H1 (cell line): ENCODE results near the gene CPT1A. TPM values are rescaled to one million over a fixed set of nuclear protein-coding genes. Genes with fewer than 3 reads are reported as not detected.

Experiments used
- CTCF ChIA-PET: fragments of 300-600 bp; sonication (Branson Sonifier 250); formaldehyde crosslinking; loops from one replicate; lab custom pipeline; 2021; ENCODE audit not compliant: partially characterized antibody; lab: Charles Lee
- POLR2A ChIA-PET: fragments of 300-600 bp; sonication (Branson Sonifier 250); formaldehyde crosslinking; loops from one replicate; lab custom pipeline; 2021; ENCODE audit warnings: inconsistent platforms; ENCODE audit not compliant: partially characterized antibody; lab: Charles Lee
- DNase-seq, 2 experiments: peaks; one replicate each; pipeline versions ENCODE4 v3.0.0 to v3.0.0-alpha.2; 2010 to 2022; ENCODE audit warnings: low spot score in 2 of 2, low read depth in 1 of 2, mixed read lengths in 1 of 2
- FAIRE-seq: peaks from 2 replicates; lab custom pipeline; 2011; peaks lifted over from hg19 to GRCh38; lab: Jason Lieb, UNC
- H2AFZ ChIP-seq: 2 replicates; pipeline ENCODE4 v1.8.1; 2012; ENCODE audit warnings: low read length, inconsistent platforms
- H2AK5ac ChIP-seq: 2 replicates; pipeline ENCODE4 v1.6.1; 2013; ENCODE audit warnings: low read depth, low read length
- H2BK120ac ChIP-seq: replicated peaks from 2 replicates; pipeline ENCODE3; 2013; ENCODE audit warnings: low read depth, low read length, inconsistent platforms
- H2BK12ac ChIP-seq: 2 replicates; pipeline ENCODE4 v1.6.1; 2013; ENCODE audit warnings: low read depth, low read length
- H2BK15ac ChIP-seq: 2 replicates; pipeline ENCODE4 v1.6.1; 2013; ENCODE audit warnings: low read length
- H2BK20ac ChIP-seq: 2 replicates; pipeline ENCODE4 v1.6.1; 2013; ENCODE audit warnings: low read length
- H2BK5ac ChIP-seq: 2 replicates; pipeline ENCODE4 v1.6.1; 2013; ENCODE audit warnings: low read depth, low read length
- H3K14ac ChIP-seq: 2 replicates; pipeline ENCODE4 v1.6.1; 2013; ENCODE audit warnings: inconsistent platforms; ENCODE audit not compliant: insufficient read length
- H3K18ac ChIP-seq: 2 replicates; pipeline ENCODE4 v1.6.1; 2013; ENCODE audit warnings: low read length; ENCODE audit errors: extremely low read depth
- H3K23ac ChIP-seq: 2 replicates; pipeline ENCODE4 v1.6.1; 2013; ENCODE audit warnings: inconsistent platforms; ENCODE audit not compliant: insufficient read length
- H3K23me2 ChIP-seq: 2 replicates; pipeline ENCODE4 v1.6.1; 2013; ENCODE audit warnings: low read depth, low read length
- H3K27ac ChIP-seq: 2 replicates; pipeline ENCODE4 v1.6.1; 2011; ENCODE audit warnings: low read depth, low read length, inconsistent platforms
- H3K27me3 ChIP-seq, 4 experiments: replicated peaks in 1 of 4; 1 replicate in 1 of 4; 2 replicates in 3 of 4; pipeline versions ENCODE4 v1.6.1 to v1.8.1; 2011 to 2013; ENCODE audit warnings: low read length in 3 of 4, mild to moderate bottlenecking in 3 of 4, inconsistent platforms in 2 of 4, mixed read lengths in 2 of 4, moderate library complexity in 1 of 4; ENCODE audit not compliant: control insufficient read depth in 3 of 4, insufficient read depth in 3 of 4; ENCODE audit errors: extremely low read depth in 1 of 4
- H3K36me3 ChIP-seq, 4 experiments: 2 replicates each; pipeline versions ENCODE4 v1.6.1 to v1.8.1; 2011 to 2013; ENCODE audit warnings: mild to moderate bottlenecking in 4 of 4, low read length in 3 of 4, moderate library complexity in 2 of 4, control low read depth in 1 of 4, inconsistent platforms in 1 of 4; ENCODE audit not compliant: insufficient read depth in 4 of 4, control insufficient read depth in 2 of 4
- H3K4ac ChIP-seq: replicated peaks from 2 replicates; pipeline ENCODE3; 2013; ENCODE audit warnings: low read length, low read depth, mixed read lengths, inconsistent platforms; ENCODE audit not compliant: insufficient read length
- H3K4me1 ChIP-seq, 4 experiments: replicated peaks in 1 of 4; 1 replicate in 1 of 4; 2 replicates in 3 of 4; pipeline versions ENCODE4 v1.6.1 to v1.8.1; 2011 to 2013; ENCODE audit warnings: low read length in 3 of 4, inconsistent platforms in 2 of 4, mixed read lengths in 1 of 4; ENCODE audit not compliant: insufficient read depth in 4 of 4, control insufficient read depth in 3 of 4
- H3K4me2 ChIP-seq, 2 experiments: 2 replicates each; pipeline versions ENCODE4 v1.6.1 to v1.8.1; 2011 to 2013; ENCODE audit warnings: low read depth in 2 of 2, low read length in 2 of 2, control low read depth in 1 of 2, inconsistent platforms in 1 of 2, mild to moderate bottlenecking in 1 of 2; ENCODE audit not compliant: insufficient read depth in 1 of 2
- H3K4me3 ChIP-seq, 4 experiments: fragments of 200-600, 300-600 bp in 1 of 4; sonication (generic), shearing (Covaris generic), sonication (Bioruptor Twin) in 1 of 4; 2 replicates each; pipeline versions ENCODE4 v1.5.1 to v1.8.1; 2011 to 2016; ENCODE audit warnings: low read length in 4 of 4, low read depth in 3 of 4, control low read depth in 2 of 4, inconsistent platforms in 2 of 4, mild to moderate bottlenecking in 2 of 4, mixed read lengths in 1 of 4, moderate library complexity in 1 of 4; ENCODE audit not compliant: insufficient read depth in 2 of 4; ENCODE audit errors: extremely low read depth in 1 of 4
- H3K56ac ChIP-seq: replicated peaks from 2 replicates; pipeline ENCODE3; 2013; ENCODE audit warnings: low read depth, mild to moderate bottlenecking, mixed read lengths, low read length, inconsistent platforms; ENCODE audit not compliant: insufficient read length
- H3K79me1 ChIP-seq: 2 replicates; pipeline ENCODE4 v1.6.1; 2013; ENCODE audit warnings: low read depth, low read length, control low read depth
- H3K79me2 ChIP-seq, 2 experiments: 2 replicates each; pipeline versions ENCODE4 v1.6.1 to v1.8.1; 2012 to 2013; ENCODE audit warnings: low read length in 2 of 2, mild to moderate bottlenecking in 2 of 2, inconsistent platforms in 1 of 2; ENCODE audit not compliant: insufficient read depth in 2 of 2, control insufficient read depth in 1 of 2
- H3K9ac ChIP-seq, 4 experiments: replicated peaks in 1 of 4; 1 replicate in 1 of 4; 2 replicates in 3 of 4; pipeline versions ENCODE4 v1.6.1 to v1.8.1; 2011 to 2013; ENCODE audit warnings: low read depth in 3 of 4, low read length in 3 of 4, control low read depth in 2 of 4, mild to moderate bottlenecking in 2 of 4, moderate library complexity in 2 of 4, inconsistent platforms in 1 of 4; ENCODE audit errors: extremely low read depth in 1 of 4
- H3K9me3 ChIP-seq, 2 experiments: 2 replicates each; pipeline versions ENCODE4 v1.6.1 to v1.8.1; 2012 to 2013; ENCODE audit warnings: mild to moderate bottlenecking in 2 of 2, moderate library complexity in 2 of 2, control low read depth in 1 of 2, inconsistent platforms in 1 of 2, low read depth in 1 of 2, low read length in 1 of 2, mixed read lengths in 1 of 2; ENCODE audit not compliant: insufficient read depth in 2 of 2
- H4K20me1 ChIP-seq, 2 experiments: replicated peaks in 1 of 2; 2 replicates each; pipeline versions ENCODE3 to v1.8.1; 2011 to 2013; ENCODE audit warnings: inconsistent platforms in 2 of 2, low read length in 2 of 2, mild to moderate bottlenecking in 1 of 2; ENCODE audit not compliant: insufficient read depth in 2 of 2, control insufficient read depth in 1 of 2
- H4K5ac ChIP-seq: 2 replicates; pipeline ENCODE4 v1.6.1; 2013; ENCODE audit warnings: low read length, low read depth, mixed read lengths, inconsistent platforms; ENCODE audit not compliant: insufficient read length
- H4K8ac ChIP-seq: 2 replicates; pipeline ENCODE4 v1.8.0; 2013; ENCODE audit warnings: mild to moderate bottlenecking, moderate library complexity, low read length, inconsistent platforms; ENCODE audit not compliant: insufficient read depth; ENCODE audit errors: extremely low read depth
- H4K91ac ChIP-seq: replicated peaks from 2 replicates; pipeline ENCODE3; 2013; ENCODE audit warnings: low read length, mixed read lengths, inconsistent platforms; ENCODE audit not compliant: insufficient read length
- JUN ChIP-seq: IDR thresholded peaks from 2 replicates; pipeline ENCODE4 v1.6.1; 2011; ENCODE audit warnings: low read depth, mild to moderate bottlenecking, improper control_type of control experiment, low read length
- POLR2A ChIP-seq, 2 experiments: IDR thresholded peaks; 1 replicate in 1 of 2; 2 replicates in 1 of 2; pipeline ENCODE4 v1.6.1; 2011; ENCODE audit warnings: low read depth in 2 of 2, low read length in 2 of 2, mild to moderate bottlenecking in 2 of 2; ENCODE audit errors: control extremely low read depth in 1 of 2
- YY1 ChIP-seq: IDR thresholded peaks from 2 replicates; pipeline ENCODE4 v1.6.1; 2011; ENCODE audit warnings: low read depth, mild to moderate bottlenecking, low read length
- WGBS, 2 experiments: shearing (Covaris generic) in 1 of 2; methylation state at CpG; one replicate each; pipeline versions ENCODE4 v1.1.6 to v1.1.7; 2013 to 2015; ENCODE audit warnings: low lambda C conversion rate in 2 of 2, mixed read lengths in 2 of 2, inconsistent platforms in 1 of 2, low coverage in 1 of 2, missing lambda C conversion rate in 1 of 2; ENCODE audit not compliant: insufficient replicate concordance in 2 of 2, insufficient coverage in 1 of 2, insufficient read length in 1 of 2; ENCODE audit errors: extremely low coverage in 1 of 2, missing lambda C conversion rate in 1 of 2; 5-methylcytosine and 5-hydroxymethylcytosine counted together
- polyA plus RNA-seq, 7 experiments: library from polyadenylated mRNA; depleted of rRNA in 3 of 7; stranded (reverse) in 5 of 7; unstranded in 2 of 7; fragments of >200 nt in 5 of 7; fragments of 200-250 nt in 2 of 7; gene quantifications; 1 replicate in 5 of 7; 2 replicates in 1 of 7; 4 replicates in 1 of 7; pipeline versions ENCODE4 v1.2.1 to v1.2.3, GENCODE V29; 2011 to 2013; ENCODE audit warnings: missing spikeins in 2 of 7, mixed read lengths in 2 of 7
- total RNA-seq: library from RNA; stranded (reverse); fragmentation: NEBNext Ultra II Directional; extraction: Animal tissue kit (Norgen Biotek cat#: 25700); gene quantifications from 2 replicates; pipeline ENCODE4 v1.2.1, GENCODE V29; 2021
- TF ChIP-seq, protein P1 (sequence below): IDR thresholded peaks from 2 replicates; pipeline ENCODE4 v1.6.1; 2012; ENCODE audit warnings: inconsistent platforms

The CPT1A gene
- total and polyA plus RNA-seq, 2 of the 8 experiments (the other 6 are each of a cell fraction or from before 2014, with no cell fraction given) = 2.9 to 12.2 TPM

DNA sequence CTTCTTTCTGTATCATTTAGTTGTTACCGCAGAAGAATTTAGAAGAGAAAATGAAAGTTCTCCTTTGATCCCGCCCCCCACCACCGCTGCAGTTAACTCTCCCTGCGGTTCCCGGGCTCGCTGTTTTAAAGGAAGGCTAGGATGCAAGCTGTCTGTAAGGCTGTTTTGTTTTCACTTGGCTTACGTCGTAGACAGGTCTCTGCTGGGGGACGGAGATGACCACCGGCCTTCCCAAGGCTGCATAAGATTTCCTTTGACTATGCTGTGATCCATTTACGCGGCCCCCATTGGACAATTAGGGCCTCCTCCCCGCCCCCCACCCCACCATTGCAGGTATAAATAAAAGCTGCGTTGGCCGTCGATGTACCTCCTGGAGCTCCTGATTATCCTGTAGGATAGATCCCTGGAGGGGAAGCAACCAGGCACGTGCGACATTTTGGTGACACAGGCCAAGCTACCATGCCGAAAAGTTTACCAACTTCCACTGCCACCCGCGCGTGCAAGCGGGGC, 1.4 kb upstream of the CPT1A start:
- POLR2A ChIA-PET = interaction anchor here (0.9 to 3.2 kb wide), 5 partner anchors 11 to 157 kb away, joined by 3 to 11 read pairs (median 4); no protein-coding TSS in a partner anchor
- Histone ChIP-seq H2BK120ac (no peak overlapping the region), H2BK12ac (no peak overlapping the region), H3K4me3 (peak overlapping the region; percentile 4 to 55 (median 22); a peak in 6 of 8 replicates), H3K27me3 (peaks cover 27 to 66% (median 53%) of the 10 kb centered on the region in 4 experiments), H2AFZ (no peak overlapping the region), H3K23me2 (peaks cover 25% of the 10 kb centered on the region; the same call in 1 of the 2 replicates), H3K18ac (no peak overlapping the region), H3K36me3 (no peaks in the 10 kb centered on the region), H3K4me1 (peaks cover 3 to 12% (median 7%) of the 10 kb centered on the region in 4 experiments; a peak in 6 of 7 replicates), H4K5ac (no peak overlapping the region), H2BK5ac (no peak overlapping the region), H4K91ac (no peak overlapping the region), H3K9ac (no peak overlapping the region), H3K27ac (no peak overlapping the region), H3K14ac (no peak overlapping the region), H4K8ac (no peak overlapping the region), H2BK15ac (no peak overlapping the region), H2BK20ac (no peak overlapping the region), H2AK5ac (no peak overlapping the region), H3K9me3 (no peaks in the 10 kb centered on the region), H3K23ac (no peak overlapping the region), H3K4ac (no peak overlapping the region), H4K20me1 (peaks cover 2 to 5% of the 10 kb centered on the region in 2 experiments), H3K4me2 (peak overlapping the region; percentile 46 to 75), H3K56ac (no peak overlapping the region), H3K79me2 (no peaks in the 10 kb centered on the region), H3K79me1 (no peaks in the 10 kb centered on the region)
- 10% methylated on average over 23 of the region's 23 CpGs; no CpG with 5 or more reads in 1 of the 2 experiments for WGBS, 2 experiments
- FAIRE-seq = no peak
- CTCF ChIA-PET = interaction anchor here (0.6 to 3.4 kb wide), 10 partner anchors 11 to 815 kb away, joined by 3 to 11 read pairs (median 4); no protein-coding TSS in a partner anchor
- no peak for TF ChIP-seq JUN
- TF ChIP-seq YY1 = 0 out of 2 replicates have a peak, but pooled peaks have one; percentile 11
- TF ChIP-seq, protein P1, sequence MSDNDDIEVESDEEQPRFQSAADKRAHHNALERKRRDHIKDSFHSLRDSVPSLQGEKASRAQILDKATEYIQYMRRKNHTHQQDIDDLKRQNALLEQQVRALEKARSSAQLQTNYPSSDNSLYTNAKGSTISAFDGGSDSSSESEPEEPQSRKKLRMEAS = no peak
- TF ChIP-seq POLR2A (IDR thresholded peaks at IDR 0.05; ENCODE audit: control extremely low read depth in 1 of 2, low read depth in 2 of 2, low read length in 2 of 2) = no peak
- no peak for DNase-seq
